K562 (cell line): ENCODE results near the gene DLK2. TPM values are rescaled to one million over a fixed set of nuclear protein-coding genes. Genes with fewer than 3 reads are reported as not detected.

Source experiments
- GATAD2B ChIP-seq: fragments of 450-650 bp; IDR thresholded peaks from 2 replicates; pipeline ENCODE4 v1.6.1; 2017; ENCODE audit warnings: mild to moderate bottlenecking, borderline replicate concordance
- GTF2A2 ChIP-seq: IDR thresholded peaks from 2 replicates; pipeline ENCODE4 v1.6.1; 2016; ENCODE audit warnings: mild to moderate bottlenecking, missing genetic modification characterization, missing compliant biosample characterization
- POLR2AphosphoS2 ChIP-seq: IDR thresholded peaks from 2 replicates; pipeline ENCODE4 v1.6.1; 2012; ENCODE audit warnings: low read length, improper control_type of control experiment
- TAF7 ChIP-seq: fragments of 450-650 bp; IDR thresholded peaks from 2 replicates; pipeline ENCODE4 v1.6.1; 2016; ENCODE audit warnings: missing genetic modification characterization, missing compliant biosample characterization
- polyA plus RNA-seq, 8 experiments: library from polyadenylated mRNA; depleted of rRNA in 4 of 8; stranded (reverse) in 5 of 8; unstranded in 3 of 8; fragments of >200 nt; fragmentation: Nextera tagmentation in 2 of 8; fragmentation: Illumina TruSeq in 1 of 8; extraction: Ambion mirVana in 2 of 8; extraction: Trizol in 1 of 8; gene quantifications; 2 replicates each; pipeline versions ENCODE4 v1.2.1 to v1.2.3, GENCODE V29; 2011 to 2014; ENCODE audit warnings: inconsistent platforms in 1 of 8, missing spikeins in 1 of 8
- total RNA-seq, 7 experiments: library from RNA; depleted of rRNA in 6 of 7; stranded (reverse); fragments of >200 nt in 6 of 7; fragmentation: Illumina TruSeq in 2 of 7; extraction: Trizol in 2 of 7; gene quantifications; 2 replicates each; pipeline versions ENCODE4 v1.2.1 to v1.2.3, GENCODE V29; 2011 to 2021; ENCODE audit warnings: low replicate concordance in 1 of 7
- TF ChIP-seq, protein P1 (sequence below), 2 experiments: fragments of 450-650 bp in 1 of 2; sonication (generic) in 1 of 2; formaldehyde crosslinking in 1 of 2; IDR thresholded peaks; 2 replicates each; pipeline versions ENCODE4 v1.7.1 to v1.9.0; 2016 to 2022; ENCODE audit warnings: inconsistent platforms in 1 of 2, mild to moderate bottlenecking in 1 of 2, missing genetic modification reagents in 1 of 2

The DLK2 gene
- total and polyA plus RNA-seq, 9 of the 15 experiments (the other 6 are each of a cell fraction or from before 2014, with no cell fraction given), result 0.11 to 0.53 (median 0.29) TPM; not detected in 3

DNA sequence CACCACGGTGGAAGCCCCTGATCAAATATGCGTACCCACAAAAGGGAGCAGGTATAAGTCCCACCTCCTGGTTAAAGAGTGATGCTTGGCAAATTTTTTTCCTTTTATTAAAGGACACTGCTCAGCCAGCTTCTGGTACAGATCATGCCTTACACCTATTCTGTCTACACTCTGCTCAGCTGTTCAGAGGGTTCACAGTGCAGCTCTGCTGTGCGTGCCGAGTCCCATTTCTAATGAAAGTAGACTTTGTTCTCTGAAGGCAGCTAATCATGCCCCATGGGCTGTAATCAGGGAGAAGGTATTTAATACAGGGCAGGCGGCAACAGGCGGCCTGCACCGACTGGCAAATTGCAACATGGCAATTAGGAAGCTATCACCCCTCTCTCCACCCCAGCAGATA is 38.5 kb upstream of the DLK2 start (continued):
- TF ChIP-seq, protein P1, sequence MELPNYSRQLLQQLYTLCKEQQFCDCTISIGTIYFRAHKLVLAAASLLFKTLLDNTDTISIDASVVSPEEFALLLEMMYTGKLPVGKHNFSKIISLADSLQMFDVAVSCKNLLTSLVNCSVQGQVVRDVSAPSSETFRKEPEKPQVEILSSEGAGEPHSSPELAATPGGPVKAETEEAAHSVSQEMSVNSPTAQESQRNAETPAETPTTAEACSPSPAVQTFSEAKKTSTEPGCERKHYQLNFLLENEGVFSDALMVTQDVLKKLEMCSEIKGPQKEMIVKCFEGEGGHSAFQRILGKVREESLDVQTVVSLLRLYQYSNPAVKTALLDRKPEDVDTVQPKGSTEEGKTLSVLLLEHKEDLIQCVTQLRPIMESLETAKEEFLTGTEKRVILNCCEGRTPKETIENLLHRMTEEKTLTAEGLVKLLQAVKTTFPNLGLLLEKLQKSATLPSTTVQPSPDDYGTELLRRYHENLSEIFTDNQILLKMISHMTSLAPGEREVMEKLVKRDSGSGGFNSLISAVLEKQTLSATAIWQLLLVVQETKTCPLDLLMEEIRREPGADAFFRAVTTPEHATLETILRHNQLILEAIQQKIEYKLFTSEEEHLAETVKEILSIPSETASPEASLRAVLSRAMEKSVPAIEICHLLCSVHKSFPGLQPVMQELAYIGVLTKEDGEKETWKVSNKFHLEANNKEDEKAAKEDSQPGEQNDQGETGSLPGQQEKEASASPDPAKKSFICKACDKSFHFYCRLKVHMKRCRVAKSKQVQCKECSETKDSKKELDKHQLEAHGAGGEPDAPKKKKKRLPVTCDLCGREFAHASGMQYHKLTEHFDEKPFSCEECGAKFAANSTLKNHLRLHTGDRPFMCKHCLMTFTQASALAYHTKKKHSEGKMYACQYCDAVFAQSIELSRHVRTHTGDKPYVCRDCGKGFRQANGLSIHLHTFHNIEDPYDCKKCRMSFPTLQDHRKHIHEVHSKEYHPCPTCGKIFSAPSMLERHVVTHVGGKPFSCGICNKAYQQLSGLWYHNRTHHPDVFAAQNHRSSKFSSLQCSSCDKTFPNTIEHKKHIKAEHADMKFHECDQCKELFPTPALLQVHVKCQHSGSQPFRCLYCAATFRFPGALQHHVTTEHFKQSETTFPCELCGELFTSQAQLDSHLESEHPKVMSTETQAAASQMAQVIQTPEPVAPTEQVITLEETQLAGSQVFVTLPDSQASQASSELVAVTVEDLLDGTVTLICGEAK (IDR thresholded peaks at IDR 0.05), result no peak
- TF ChIP-seq, protein P1 (CRISPR knock-in tag; IDR thresholded peaks at IDR 0.05), result no peak
- TF ChIP-seq GATAD2B (no peak), GTF2A2 (tag) (no peak), POLR2AphosphoS2 (no peak), TAF7 (no peak)
